ENCODE results near the gene PPA2. TPM values are rescaled to one million over a fixed set of nuclear protein-coding genes. Genes with fewer than 3 reads are reported as not detected.

PPA2 gene
- total RNA-seq, 1 donor from 2014 or later: 88.9 TPM

DNA sequence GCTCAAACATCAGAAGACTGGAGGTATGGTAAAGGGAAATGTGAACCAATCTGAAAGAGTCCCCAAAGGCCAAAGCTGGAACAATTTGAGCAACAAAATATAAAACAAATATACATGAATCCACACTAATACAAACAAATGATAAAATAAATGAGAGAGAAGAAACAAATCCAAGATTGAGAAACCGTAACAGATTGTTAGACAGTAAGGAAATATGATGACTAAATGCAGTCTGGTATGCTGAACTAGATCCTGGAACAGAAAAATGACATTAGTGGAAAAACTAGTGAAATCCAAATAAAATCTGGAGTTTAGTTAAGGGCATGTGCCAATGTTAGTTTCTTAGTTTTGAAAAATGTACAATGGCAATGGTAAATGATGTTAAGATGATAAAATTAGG lies 15.9 kb downstream of the PPA2 start:
- Mint-ChIP-seq H3K4me1 (ENCODE audit: unreplicated experiment) (no peaks in the 10 kb centered on the region), H3K36me3 (peaks cover 51% of the 10 kb centered on the region), H3K27me3 (no peaks in the 10 kb centered on the region), H3K27ac (no peak overlapping the region), H3K9me3 (peaks cover 8% of the 10 kb centered on the region), H3K4me3 (no peak overlapping the region)
- TF ChIP-seq, protein P1, sequence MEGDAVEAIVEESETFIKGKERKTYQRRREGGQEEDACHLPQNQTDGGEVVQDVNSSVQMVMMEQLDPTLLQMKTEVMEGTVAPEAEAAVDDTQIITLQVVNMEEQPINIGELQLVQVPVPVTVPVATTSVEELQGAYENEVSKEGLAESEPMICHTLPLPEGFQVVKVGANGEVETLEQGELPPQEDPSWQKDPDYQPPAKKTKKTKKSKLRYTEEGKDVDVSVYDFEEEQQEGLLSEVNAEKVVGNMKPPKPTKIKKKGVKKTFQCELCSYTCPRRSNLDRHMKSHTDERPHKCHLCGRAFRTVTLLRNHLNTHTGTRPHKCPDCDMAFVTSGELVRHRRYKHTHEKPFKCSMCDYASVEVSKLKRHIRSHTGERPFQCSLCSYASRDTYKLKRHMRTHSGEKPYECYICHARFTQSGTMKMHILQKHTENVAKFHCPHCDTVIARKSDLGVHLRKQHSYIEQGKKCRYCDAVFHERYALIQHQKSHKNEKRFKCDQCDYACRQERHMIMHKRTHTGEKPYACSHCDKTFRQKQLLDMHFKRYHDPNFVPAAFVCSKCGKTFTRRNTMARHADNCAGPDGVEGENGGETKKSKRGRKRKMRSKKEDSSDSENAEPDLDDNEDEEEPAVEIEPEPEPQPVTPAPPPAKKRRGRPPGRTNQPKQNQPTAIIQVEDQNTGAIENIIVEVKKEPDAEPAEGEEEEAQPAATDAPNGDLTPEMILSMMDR (conservative IDR thresholded peaks at IDR 0.05): no peak
- no peak for DNase-seq (ENCODE audit: extremely low spot score, unreplicated experiment)

DNA sequence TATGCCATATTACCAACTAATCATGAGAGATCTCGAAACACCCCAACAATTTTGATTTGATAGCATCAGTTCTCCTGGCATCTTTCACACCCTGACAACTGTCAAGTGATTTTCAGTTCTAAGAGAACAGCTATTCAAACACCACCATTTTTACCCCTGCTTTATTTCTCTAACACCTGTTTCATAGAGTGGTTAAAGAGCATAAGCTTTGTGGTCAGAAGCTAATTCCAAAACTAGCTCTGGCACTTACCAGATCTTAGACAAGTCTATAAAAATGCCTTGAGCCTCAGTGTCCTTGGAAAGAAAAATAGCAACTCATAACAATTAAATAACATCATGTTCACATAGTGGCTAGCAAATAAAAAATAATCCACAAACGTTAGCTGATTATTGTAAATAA lies 17.9 kb downstream of the PPA2 start:
- no peak for DNase-seq (ENCODE audit: extremely low spot score, unreplicated experiment)
- no peaks in the 10 kb centered on the region for H3K9me3 Mint-ChIP-seq
- no peak overlapping the region for H3K4me3 Mint-ChIP-seq
- TF ChIP-seq, protein P1 (conservative IDR thresholded peaks at IDR 0.05): no peak
- H3K27me3 Mint-ChIP-seq: no peaks in the 10 kb centered on the region
- H3K4me1 Mint-ChIP-seq (ENCODE audit: unreplicated experiment): no peaks in the 10 kb centered on the region
- no peak overlapping the region for H3K27ac Mint-ChIP-seq
- H3K36me3 Mint-ChIP-seq: peaks cover 40% of the 10 kb centered on the region

DNA sequence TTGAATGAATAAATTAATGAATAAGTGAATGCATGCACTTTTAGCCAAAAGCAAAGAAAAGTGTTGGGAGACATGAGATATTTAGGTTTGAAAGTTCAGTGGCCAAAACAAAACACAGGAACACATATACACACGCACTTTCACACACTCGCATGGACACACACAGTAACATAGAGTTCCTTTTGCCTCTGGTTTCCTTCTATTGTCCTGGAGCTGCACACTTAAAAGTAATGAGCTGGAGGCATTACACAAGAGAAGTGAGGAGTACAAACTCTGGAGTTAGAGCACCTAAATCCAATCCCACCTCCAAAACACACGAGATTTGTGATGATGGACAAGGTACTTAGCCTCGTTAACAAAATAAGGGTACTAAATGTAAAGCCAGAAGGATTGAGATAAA lies 18.7 kb downstream of the PPA2 start:
- no peaks in the 10 kb centered on the region for H3K9me3 Mint-ChIP-seq
- no peaks in the 10 kb centered on the region for H3K27me3 Mint-ChIP-seq
- no peak overlapping the region for H3K27ac Mint-ChIP-seq
- no peaks in the 10 kb centered on the region for H3K4me1 Mint-ChIP-seq (ENCODE audit: unreplicated experiment)
- DNase-seq (ENCODE audit: extremely low spot score, unreplicated experiment): no peak
- H3K4me3 Mint-ChIP-seq: no peak overlapping the region
- peaks cover 43% of the 10 kb centered on the region for H3K36me3 Mint-ChIP-seq
- TF ChIP-seq, protein P1 (conservative IDR thresholded peaks at IDR 0.05): no peak

DNA sequence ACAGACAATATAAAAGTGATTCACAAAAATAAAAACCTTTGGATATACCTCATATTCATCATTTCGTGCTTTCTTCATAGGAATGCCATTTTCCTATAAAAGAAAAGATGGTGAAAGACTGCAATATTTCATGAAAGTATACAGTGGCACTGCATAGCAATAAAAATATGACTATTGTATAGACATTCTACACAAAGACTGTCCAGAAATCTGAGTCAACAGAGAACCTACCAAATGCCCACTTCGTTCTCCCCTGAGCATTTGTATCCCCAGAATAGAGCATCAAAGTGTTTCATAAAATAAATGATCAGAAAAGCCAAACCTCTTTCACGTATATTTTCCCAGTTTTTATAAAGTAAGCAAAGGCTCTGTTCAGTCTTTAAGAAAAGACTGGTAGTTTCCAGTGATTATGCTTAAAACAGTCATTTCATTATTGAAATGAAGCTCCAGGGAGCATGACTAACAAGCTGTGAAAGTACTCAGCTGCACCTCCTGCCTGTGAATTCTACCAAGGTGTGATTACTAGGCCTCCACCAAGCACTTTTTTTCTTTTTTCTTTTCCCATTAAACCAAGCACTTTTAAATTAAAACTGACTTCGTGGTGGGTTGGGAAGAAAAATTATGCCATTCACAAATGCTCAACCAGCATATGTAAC lies 20.2 kb downstream of the PPA2 start:
- TF ChIP-seq, protein P1 (conservative IDR thresholded peaks at IDR 0.05): no peak
- Mint-ChIP-seq H3K9me3 (no peaks in the 10 kb centered on the region), H3K4me3 (no peak overlapping the region), H3K27me3 (no peaks in the 10 kb centered on the region), H3K36me3 (peaks cover 40% of the 10 kb centered on the region), H3K4me1 (ENCODE audit: unreplicated experiment) (no peaks in the 10 kb centered on the region), H3K27ac (no peak overlapping the region)
- DNase-seq (ENCODE audit: extremely low spot score, unreplicated experiment): no peak

DNA sequence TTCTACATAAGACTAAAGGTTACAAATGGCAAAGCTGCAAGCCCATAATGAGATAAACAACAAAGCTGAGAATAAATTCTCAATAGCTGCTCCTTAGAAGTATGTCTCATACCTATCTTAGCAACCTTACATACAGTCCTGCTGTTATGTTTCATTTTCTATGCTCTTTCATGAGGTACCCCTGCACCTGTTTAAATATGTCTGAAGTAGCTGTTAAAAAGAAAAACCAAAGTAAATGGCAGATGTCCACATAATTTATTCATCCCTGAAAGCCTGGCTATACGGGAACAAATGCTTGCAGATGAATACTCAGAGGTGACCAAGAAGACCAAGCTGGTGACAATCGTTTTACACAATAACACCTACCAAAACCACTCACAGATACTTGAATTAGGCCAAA lies 22.5 kb downstream of the PPA2 start:
- H3K27me3 Mint-ChIP-seq: no peaks in the 10 kb centered on the region
- DNase-seq (ENCODE audit: extremely low spot score, unreplicated experiment): no peak
- no peak overlapping the region for H3K4me3 Mint-ChIP-seq
- TF ChIP-seq, protein P1 (conservative IDR thresholded peaks at IDR 0.05): no peak
- no peaks in the 10 kb centered on the region for H3K9me3 Mint-ChIP-seq
- H3K27ac Mint-ChIP-seq: no peak overlapping the region
- no peaks in the 10 kb centered on the region for H3K4me1 Mint-ChIP-seq (ENCODE audit: unreplicated experiment)
- peaks cover 35% of the 10 kb centered on the region for H3K36me3 Mint-ChIP-seq

Data from type B pancreatic cell (in vitro differentiated cells).